Embryonic facial prominence (tissue), 1 donor: Measurements from ENCODE around the gene ASIC4.

ENCODE experiments used
- DNase-seq: peaks from one replicate; pipeline ENCODE4 v3.0.0-alpha.2; 2016; ENCODE audit errors: extremely low spot score

The ASIC4 gene

DNA sequence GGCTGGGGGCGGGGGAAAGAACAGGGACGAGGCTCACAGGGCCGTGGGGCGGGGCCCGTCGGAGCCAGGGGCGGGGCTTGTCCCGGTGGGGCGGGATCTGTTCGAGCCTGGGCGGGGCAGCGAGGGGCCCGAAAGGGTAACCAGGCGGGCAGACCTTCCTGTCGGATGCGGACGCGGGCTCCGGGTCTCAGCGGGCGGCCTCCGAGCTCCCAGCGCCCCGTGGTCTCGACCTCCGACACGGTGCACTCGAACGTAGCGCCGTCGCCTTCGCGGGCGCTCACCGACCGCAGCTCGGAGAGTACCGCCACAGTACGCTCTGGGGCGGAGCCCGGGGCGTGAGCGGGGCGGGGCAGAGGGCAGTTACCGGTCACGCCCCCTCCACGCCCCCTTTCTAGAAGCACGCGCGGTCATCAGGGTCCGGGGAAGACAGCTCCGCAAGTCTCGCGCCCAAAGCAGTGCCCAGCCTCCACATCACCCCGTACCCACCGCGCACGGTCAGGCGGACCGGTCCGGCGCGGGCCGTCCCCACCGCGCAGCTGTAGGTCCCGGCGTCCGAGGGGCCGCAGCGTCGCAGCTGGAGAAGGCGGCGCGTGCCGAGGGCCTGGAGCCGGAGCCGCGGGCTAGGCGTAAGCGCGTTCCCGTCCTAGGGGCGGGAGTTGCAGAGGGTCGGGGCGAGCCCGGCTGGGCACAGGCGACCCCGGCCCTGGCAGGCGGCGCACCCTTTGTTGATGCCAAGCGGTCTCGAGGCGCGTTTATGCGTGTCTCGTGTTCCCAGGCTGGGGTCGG is 38.3 kb downstream of the ASIC4 start:
- DNase-seq: peak; percentile 42

DNA sequence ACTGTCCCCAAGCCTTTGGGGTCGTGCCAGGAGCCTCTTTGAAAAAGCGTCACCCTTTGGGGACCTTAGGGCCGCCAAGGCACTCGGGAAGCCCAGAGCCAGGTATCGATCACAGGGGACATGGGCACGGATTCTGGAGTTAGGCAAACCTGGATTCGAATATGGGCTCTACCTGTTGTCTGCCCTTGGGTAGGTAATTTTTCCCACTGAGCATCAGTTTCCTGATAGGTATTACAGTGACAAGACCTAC is 38.8 kb downstream of the ASIC4 start:
- no peak for DNase-seq

DNA sequence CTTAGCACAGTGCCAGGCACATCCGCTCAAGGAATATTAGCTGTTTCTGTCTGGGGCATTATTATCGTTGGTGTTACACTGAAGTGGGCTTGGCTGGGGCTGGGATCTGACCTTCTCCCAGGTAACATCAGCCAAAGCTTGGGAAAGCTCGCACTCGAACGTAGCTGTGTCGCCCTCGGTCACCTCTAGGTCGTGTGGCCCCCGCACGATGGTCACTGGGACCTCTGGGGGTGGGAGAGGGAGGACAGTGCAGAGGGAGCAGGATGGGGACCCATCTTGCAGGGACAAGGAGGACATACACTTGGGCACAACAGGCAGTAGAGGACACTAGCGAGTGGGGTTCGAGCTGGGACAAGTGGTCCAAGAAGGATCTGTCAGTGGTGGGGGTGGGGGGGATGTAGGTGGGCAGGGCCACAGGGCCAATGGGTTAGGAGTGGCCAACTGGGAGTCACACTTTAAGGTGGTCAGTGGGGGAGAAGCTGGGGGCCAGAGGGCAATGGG is 39.2 kb downstream of the ASIC4 start:
- no peak for DNase-seq

GRCh38 chr2:219554350-219554749 is 40.1 kb downstream of the ASIC4 start:
- DNase-seq: no peak

GRCh38 chr2:219555956-219556355 is 41.7 kb downstream of the ASIC4 start:
- DNase-seq: no peak

DNA sequence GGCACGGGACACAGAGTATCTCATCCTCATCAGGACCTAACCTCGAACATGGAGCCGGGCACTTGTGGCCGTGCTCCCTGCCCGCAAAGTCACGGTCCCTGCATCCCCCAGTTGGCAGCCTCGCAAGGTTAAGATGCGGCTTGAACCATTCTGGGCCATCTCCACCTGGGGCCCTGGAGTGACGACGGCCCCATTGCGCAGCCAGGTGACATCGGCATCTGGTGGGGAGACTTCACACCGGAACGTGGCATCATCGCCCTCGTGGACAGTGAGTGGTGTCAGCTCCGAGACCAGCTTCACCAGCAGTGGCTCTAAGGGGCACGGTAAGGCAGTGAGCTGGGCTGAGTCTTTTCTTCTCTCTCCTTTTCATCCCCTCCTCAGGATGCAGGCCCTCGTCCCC is 42.1 kb downstream of the ASIC4 start:
- DNase-seq: no peak

GRCh38 chr2:219557320-219557719 is 43.0 kb downstream of the ASIC4 start:
- no peak for DNase-seq

- DNase-seq: no peak
These were observed 43.8 kb downstream of the ASIC4 start for GRCh38 chr2:219557791-219558785.

DNA sequence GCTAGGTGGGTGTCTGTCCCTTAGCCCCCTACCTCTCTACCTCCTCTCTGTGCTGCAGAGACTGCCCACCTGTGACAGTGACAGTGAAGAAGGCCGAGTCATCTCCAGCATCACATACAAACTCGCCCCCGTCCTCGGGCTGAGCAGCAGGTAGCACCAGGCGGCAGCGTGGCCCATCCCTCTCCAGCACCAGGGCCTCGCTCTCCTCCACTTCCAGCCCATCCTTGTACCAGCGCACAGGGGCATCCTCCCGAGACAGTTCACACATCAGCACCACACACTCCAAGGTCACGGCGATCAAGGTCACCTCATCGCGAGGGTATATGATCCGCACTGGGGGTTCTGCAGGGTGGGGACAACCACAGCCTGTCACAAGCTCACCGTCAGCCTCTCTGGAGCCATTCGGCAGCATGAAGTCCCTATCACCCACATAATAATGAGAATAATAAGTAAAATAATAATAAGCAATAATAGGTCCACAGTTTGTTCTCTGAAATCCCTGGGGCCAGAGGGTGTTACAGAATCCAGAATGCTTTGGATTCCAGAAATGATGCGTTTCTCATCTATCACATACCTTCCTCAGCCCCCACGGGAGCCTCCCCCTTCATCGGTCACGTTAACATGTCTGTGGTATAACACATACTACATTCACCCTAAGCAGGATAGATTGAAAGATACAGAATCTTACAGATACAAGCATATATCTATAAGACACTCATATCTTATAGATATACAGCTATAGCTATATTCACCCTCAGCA is 45.1 kb downstream of the ASIC4 start:
- DNase-seq: no peak

DNA sequence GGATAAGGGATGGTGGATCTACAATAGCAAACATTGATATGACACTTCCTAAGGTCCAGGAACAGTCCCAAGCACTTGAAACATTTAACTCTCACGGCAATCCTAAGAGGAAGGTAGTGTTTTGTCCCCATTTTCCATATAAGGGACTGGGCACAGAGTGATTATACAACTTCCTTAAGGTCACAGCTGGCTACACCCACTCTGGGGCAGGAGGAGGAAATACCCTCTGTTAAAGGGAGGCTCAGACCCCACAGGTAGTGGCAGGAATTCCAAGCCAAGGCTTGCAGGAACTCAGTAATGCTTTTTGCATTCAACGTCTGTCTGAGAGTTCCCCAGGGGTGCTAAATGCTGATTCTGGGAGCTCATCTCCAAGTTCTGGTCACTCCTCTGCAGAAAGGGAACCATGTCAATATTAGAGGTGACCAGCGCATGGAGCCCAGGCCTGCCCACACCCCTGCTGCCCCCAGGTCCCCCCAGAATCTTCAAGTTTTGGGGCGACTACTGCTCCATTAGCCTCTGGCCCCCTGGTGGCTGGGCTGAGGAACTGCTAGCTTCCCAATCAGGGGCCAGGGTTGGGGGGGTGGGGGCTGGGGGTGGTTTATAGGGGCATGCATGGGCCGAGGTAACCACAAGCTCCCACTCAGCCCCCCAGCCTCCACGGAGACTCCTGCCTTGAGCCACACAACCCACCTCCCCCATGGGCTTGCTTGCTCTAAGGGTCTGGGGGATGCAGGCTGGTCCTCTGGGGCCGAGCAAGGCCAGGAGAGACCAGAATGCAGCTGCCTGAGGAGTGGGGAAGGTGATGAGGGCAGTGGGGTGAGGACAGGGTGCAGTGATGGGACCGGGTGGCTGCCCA is 46.0 kb downstream of the ASIC4 start:
- no peak for DNase-seq

- DNase-seq: no peak
These were observed 46.6 kb downstream of the ASIC4 start for GRCh38 chr2:219560893-219561178.

GRCh38 chr2:219561179-219562048 is 47.1 kb downstream of the ASIC4 start:
- DNase-seq: no peak

DNA sequence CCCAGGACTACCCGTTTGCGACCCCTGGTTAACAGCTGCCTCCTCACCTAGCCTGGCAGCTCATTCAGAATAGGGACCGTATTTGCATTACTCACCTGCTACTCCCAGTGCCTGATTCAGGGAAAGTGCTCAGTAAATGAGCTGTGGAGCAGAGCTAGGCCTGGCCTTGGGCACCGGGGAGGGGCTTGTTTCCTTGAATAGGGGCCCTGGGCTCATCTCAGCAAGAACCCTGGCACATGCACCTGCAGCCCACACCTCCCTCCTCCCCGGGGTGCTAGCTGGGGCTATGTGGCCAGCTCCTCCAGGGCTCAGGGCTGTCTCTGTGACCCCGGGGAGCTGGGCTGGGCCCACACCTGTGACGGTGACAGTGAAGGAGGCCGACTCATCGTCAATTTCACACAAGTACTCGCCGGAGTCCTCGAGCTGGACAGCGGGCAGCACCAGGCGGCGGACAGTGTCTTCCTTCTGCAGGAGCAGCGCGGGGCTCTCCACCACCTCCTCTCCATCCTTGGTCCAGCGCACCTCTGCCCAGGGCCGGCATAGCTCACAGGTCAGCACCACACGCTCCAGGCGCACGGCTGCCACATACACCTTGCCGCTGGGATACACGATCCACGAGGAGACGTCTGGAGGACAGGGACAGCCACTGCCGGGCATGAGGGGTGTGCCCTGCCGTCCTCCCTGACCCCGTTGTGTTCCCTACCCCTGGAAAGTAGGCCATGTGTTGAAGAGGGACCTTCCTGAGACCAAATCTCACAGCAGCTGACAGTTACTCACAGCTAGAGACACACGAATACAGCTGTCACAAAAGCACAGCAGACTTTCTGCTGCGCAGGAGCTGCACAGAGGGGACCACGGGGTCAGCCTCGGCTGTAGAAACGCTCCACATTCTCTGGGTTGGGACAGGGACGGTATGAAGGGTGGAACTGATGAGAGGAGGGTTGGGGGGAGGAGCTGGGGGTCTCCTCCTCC is 48.1 kb downstream of the ASIC4 start:
- no peak for DNase-seq

DNA sequence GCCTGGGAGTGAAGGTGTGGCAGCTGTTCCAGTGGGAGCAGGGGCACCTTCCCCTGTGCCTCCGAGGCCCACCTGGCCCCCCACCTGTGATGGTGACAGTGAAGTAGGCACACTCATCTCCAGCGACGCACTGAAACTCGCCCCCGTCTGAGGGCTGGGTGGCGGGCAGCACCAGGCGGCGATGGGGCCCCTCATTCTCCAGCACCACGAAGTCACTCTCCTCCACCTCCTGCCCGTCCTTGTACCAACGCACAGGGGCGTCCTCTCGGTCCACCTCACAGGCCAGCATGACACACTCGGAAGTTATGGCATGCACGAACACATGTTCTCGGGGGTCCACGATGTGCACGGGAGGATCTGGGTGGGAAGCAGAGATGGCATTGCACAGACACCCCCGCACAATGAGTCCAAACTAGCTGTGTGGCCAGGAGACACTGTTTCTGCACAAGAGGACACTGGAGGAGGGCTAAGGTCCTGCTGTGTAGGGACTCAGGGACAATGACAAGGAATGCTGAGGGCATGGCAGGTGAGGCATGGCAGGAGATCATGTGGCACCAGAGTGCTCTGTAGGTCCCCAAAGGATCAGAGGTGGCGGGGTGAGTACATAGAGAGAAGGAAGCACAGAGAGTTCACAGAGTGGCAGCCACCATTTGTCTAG is 49.1 kb downstream of the ASIC4 start:
- no peak for DNase-seq

DNA sequence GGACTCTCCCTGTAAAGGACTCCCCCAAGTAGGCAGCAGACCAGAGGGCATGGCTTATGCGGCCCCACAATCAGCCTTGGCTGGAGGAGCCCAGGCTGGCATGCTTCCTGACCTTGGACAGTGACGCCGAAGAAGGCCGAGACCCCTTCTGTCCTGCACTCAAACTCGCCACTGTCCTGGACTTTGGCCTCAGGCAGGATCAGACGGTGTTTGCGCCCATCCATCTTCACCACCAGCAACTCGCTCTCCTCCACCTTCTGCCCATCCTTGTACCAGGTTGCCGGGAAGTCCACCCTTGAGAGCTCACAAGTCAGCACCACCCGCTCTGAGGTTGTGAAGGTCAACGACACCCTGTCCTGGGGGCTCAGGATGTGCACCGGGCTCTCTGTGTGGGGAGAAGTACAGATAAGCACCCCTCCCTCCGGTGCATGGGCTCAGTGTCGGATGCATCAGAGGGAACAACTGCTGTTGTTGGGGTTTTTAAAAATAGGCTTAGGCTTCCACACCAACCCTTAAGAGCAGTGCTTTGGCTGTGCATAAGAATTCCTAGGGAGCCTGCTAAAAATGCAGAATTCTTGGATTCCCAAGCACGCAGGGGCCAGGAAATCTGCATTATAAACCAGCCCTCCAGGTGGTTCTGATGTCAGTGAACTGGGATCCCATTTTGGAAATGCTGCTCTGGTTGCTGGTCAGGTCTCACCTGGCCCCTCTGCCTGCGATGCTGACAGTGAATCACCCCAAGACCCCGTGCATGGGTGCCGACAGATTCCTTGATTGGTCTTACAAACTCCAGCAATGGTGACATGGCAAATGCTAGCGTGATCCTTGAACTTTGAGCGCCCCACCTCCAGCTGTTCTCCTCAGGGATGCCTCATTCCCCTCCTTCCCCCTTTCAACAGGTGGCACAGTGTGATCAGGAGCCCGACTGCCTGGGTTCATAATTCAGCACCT is 51.1 kb downstream of the ASIC4 start:
- DNase-seq: no peak

- DNase-seq: no peak
These were observed 52.4 kb downstream of the ASIC4 start for GRCh38 chr2:219566640-219567039.

DNA sequence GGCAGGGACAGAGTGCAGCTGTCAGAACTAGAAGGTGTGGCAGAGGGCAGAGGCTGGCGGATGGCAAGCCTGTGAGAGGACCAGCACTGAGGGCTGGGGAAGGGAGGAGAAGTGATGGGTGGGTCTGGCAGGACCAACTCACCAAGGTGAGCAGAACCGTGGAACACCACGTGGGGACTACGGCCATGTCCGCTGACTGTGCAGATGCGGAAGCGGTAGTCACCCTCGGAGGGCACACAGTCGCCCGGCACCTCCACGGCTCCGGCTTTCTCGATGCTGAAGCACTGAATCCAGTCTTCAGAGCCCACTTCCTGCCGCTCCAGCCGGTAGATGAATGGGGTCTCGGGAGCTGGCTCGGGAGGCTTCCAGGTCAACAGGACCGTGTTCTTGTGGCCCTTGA is 52.8 kb downstream of the ASIC4 start:
- DNase-seq: no peak
